Naive thymus-derived CD4-positive, alpha-beta T cell (primary cell): ENCODE measurements around the gene SKAP1. TPM values are rescaled to one million over a fixed set of nuclear protein-coding genes. Genes with fewer than 3 reads are reported as not detected.
A peak's percentile ranks its signal among the peaks of the same experiment; 100 is the strongest.

Experiments used
- ATAC-seq: fragments of 150-1000 bp; cut with Tn5 transposase; 2 replicates; pipeline ENCODE4 v1.10.0; 2021; ENCODE audit warnings: mild to moderate bottlenecking, moderate library complexity
- CTCF ChIA-PET: fragments of 350-600 bp; sonication (Branson Sonifier 250); formaldehyde crosslinking; loops from one replicate; lab custom pipeline; 2021; ENCODE audit warnings: antibody characterized with exemption; lab: Charles Lee
- POLR2A ChIA-PET: fragments of 350-600 bp; sonication (Branson Sonifier 250); formaldehyde crosslinking; loops from one replicate; lab custom pipeline; 2021; ENCODE audit warnings: antibody characterized with exemption, inconsistent platforms; lab: Charles Lee
- DNase-seq, 9 donors: peaks; one replicate each; pipeline versions ENCODE4 v3.0.0 to v3.0.0-alpha.2; 2020 to 2022; ENCODE audit warnings: mixed read lengths in 1 of 9
- H3K27ac ChIP-seq: one replicate; pipeline ENCODE4 v1.7.0; 2013; ENCODE audit warnings: mild to moderate bottlenecking, low read depth, low read length, moderate library complexity
- H3K27me3 ChIP-seq, 2 donors: one replicate each; pipeline ENCODE4 v1.7.0; 2013; ENCODE audit warnings: low read length in 2 of 2, mild to moderate bottlenecking in 2 of 2, moderate library complexity in 2 of 2; ENCODE audit not compliant: control insufficient read depth in 2 of 2, insufficient read depth in 2 of 2
- H3K36me3 ChIP-seq, 3 experiments: 1 replicate in 2 of 3; 2 replicates in 1 of 3; pipeline ENCODE4 v1.7.0; 2013; ENCODE audit warnings: low read length in 3 of 3, mild to moderate bottlenecking in 3 of 3, moderate library complexity in 1 of 3; ENCODE audit not compliant: insufficient read depth in 3 of 3, control insufficient read depth in 2 of 3
- H3K4me1 ChIP-seq, 2 donors: one replicate each; pipeline ENCODE4 v1.7.0; 2013; ENCODE audit warnings: low read length in 2 of 2, mild to moderate bottlenecking in 2 of 2, moderate library complexity in 1 of 2; ENCODE audit not compliant: control insufficient read depth in 2 of 2, insufficient read depth in 2 of 2
- H3K4me3 ChIP-seq: 2 replicates; pipeline ENCODE4 v1.7.0; 2013; ENCODE audit warnings: mild to moderate bottlenecking, low read length
- H3K9me3 ChIP-seq, 3 experiments: 1 replicate in 2 of 3; 2 replicates in 1 of 3; pipeline ENCODE4 v1.7.0; 2013; ENCODE audit warnings: low read length in 3 of 3; ENCODE audit not compliant: control insufficient read depth in 2 of 3
- H3K27ac Mint-ChIP-seq, 9 donors: one replicate each; pipeline ENCODE4 v1.8.0; 2020 to 2022; ENCODE audit warnings: mixed read lengths in 9 of 9, mild to moderate bottlenecking in 8 of 9, moderate library complexity in 5 of 9, inconsistent platforms in 2 of 9
- H3K27me3 Mint-ChIP-seq, 5 donors: one replicate each; pipeline ENCODE4 v1.8.0; 2021 to 2022; ENCODE audit warnings: mixed read lengths in 5 of 5, mild to moderate bottlenecking in 1 of 5
- H3K36me3 Mint-ChIP-seq, 5 donors: one replicate each; pipeline ENCODE4 v1.8.0; 2020 to 2022; ENCODE audit warnings: mixed read lengths in 5 of 5, mild to moderate bottlenecking in 3 of 5, inconsistent platforms in 1 of 5
- H3K4me1 Mint-ChIP-seq, 7 donors: one replicate each; pipeline ENCODE4 v1.8.0; 2020 to 2022; ENCODE audit warnings: mixed read lengths in 7 of 7, mild to moderate bottlenecking in 3 of 7, inconsistent platforms in 1 of 7
- H3K4me3 Mint-ChIP-seq, 10 donors: one replicate each; pipeline ENCODE4 v1.8.0; 2020 to 2022; ENCODE audit warnings: mild to moderate bottlenecking in 10 of 10, mixed read lengths in 10 of 10, moderate library complexity in 6 of 10, inconsistent platforms in 2 of 10
- H3K9me3 Mint-ChIP-seq, 11 donors: one replicate each; pipeline ENCODE4 v1.8.0; 2020 to 2022; ENCODE audit warnings: mixed read lengths in 11 of 11, mild to moderate bottlenecking in 4 of 11, inconsistent platforms in 1 of 11, moderate library complexity in 1 of 11
- intact Hi-C, 2 donors: fragments of 100-400 bp; cut with micrococcal nuclease; formaldehyde crosslinking; loops; one replicate each; pipeline ENCODE4 v1.15.1; 2023
- polyA plus RNA-seq, 2 donors: library from polyadenylated mRNA; unstranded; fragments of 300-500 nt; fragmentation: Illumina TruSeq; gene quantifications; one replicate each; pipeline ENCODE4 v1.2.3, GENCODE V29; 2021
- total RNA-seq, 6 experiments: library from RNA in 5 of 6; stranded (reverse) in 5 of 6; gene quantifications; 1 replicate in 5 of 6; 2 replicates in 1 of 6; pipeline ENCODE4 v1.2.3 and lab custom pipeline; 2021 to 2026

Gene SKAP1
- total and polyA plus RNA-seq, 7 experiments from 2014 or later: 99.3 to 289 (median 109) TPM

- intact Hi-C loops: no loop called here
- H3K4me1 ChIP-seq: peaks cover 0 to 13% of the 10 kb centered on the region in 2 donors
- no peaks in the 10 kb centered on the region for H3K9me3 ChIP-seq
- H3K36me3 ChIP-seq: peaks cover 0 to 4% (median 0%) of the 10 kb centered on the region in 3 experiments
- no peaks in the 10 kb centered on the region for H3K9me3 Mint-ChIP-seq
- no peak for ATAC-seq
- POLR2A ChIA-PET: no interaction called here
- DNase-seq: no peak
- H3K27me3 Mint-ChIP-seq: no peaks in the 10 kb centered on the region
- H3K36me3 Mint-ChIP-seq: peaks cover 1 to 28% (median 12%) of the 10 kb centered on the region in 5 donors
- H3K27ac ChIP-seq: no peak overlapping the region
- CTCF ChIA-PET: no interaction called here
- peaks cover 13 to 72% (median 51%) of the 10 kb centered on the region in 7 donors for H3K4me1 Mint-ChIP-seq
- H3K27me3 ChIP-seq: no peaks in the 10 kb centered on the region
- no peak overlapping the region for H3K4me3 Mint-ChIP-seq
- H3K27ac Mint-ChIP-seq: peak overlapping the region in 2 of 9 donors; percentile 36 to 70
- no peak overlapping the region for H3K4me3 ChIP-seq
These were observed 197.7 kb downstream of the SKAP1 start for GRCh38 chr17:48231995-48232959.

GRCh38 chr17:48229936-48230335 lies 200.1 kb downstream of the SKAP1 start:
- Mint-ChIP-seq H3K4me1 (peaks cover 19 to 70% (median 51%) of the 10 kb centered on the region in 7 donors), H3K9me3 (no peaks in the 10 kb centered on the region), H3K27ac (peak overlapping the region in 4 of 9 donors; percentile 36 to 71 (median 39)), H3K36me3 (peaks cover 0 to 27% (median 9%) of the 10 kb centered on the region in 5 donors), H3K27me3 (no peaks in the 10 kb centered on the region), H3K4me3 (no peak overlapping the region)
- H3K36me3 ChIP-seq: peaks cover 0 to 4% (median 0%) of the 10 kb centered on the region in 3 experiments
- peaks cover 0 to 8% of the 10 kb centered on the region in 2 donors for H3K4me1 ChIP-seq
- no peak for ATAC-seq
- DNase-seq: no peak
- ChIA-PET POLR2A (no interaction called here), CTCF (interaction anchor here (0.6 kb wide), 1 partner anchor 364 kb away, joined by 4 read pairs; no protein-coding TSS in a partner anchor)
- H3K9me3 ChIP-seq: no peaks in the 10 kb centered on the region
- intact Hi-C loops: no loop called here
- H3K27ac ChIP-seq: no peak overlapping the region
- H3K27me3 ChIP-seq: no peaks in the 10 kb centered on the region
- no peak overlapping the region for H3K4me3 ChIP-seq

DNA sequence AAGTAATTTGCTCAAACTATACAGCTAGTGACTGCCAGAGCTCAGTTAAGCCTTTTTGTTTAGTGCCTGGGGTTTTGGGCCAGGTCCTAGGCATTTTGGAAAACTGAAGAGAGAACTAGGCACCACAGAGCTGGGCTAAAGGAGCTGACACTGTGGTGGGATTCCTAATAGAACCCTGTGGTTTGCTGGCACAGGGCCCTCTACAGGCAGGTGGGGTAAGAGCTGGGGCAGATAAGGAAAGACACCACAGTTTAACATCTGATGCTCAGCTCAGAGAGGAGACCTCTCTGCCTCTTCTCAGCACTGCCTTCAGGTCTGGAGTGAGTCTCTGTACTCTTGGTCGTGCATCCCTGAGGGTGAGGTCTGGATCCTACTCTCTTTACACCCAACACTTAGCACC lies 201.3 kb downstream of the SKAP1 start:
- Mint-ChIP-seq H3K9me3 (no peaks in the 10 kb centered on the region), H3K4me1 (peaks cover 21 to 68% (median 54%) of the 10 kb centered on the region in 7 donors), H3K27me3 (no peaks in the 10 kb centered on the region), H3K27ac (peak overlapping the region in 1 of 9 donors; percentile 48), H3K4me3 (no peak overlapping the region), H3K36me3 (peaks cover 0 to 25% (median 5%) of the 10 kb centered on the region in 5 donors)
- H3K9me3 ChIP-seq: no peaks in the 10 kb centered on the region
- POLR2A ChIA-PET: interaction anchor here (0.6 to 1.3 kb wide), 2 partner anchors 11 to 130 kb away, joined by 3 read pairs; no protein-coding TSS in a partner anchor
- no peak for DNase-seq
- no peak for ATAC-seq
- H3K4me3 ChIP-seq: no peak overlapping the region
- H3K4me1 ChIP-seq: peaks cover 0 to 8% of the 10 kb centered on the region in 2 donors
- H3K27ac ChIP-seq: no peak overlapping the region
- H3K36me3 ChIP-seq: peaks cover 0 to 4% (median 0%) of the 10 kb centered on the region in 3 experiments
- no peaks in the 10 kb centered on the region for H3K27me3 ChIP-seq
- CTCF ChIA-PET: interaction anchor here (1.1 kb wide), 1 partner anchor 13 kb away, joined by 5 read pairs; no protein-coding TSS in a partner anchor
- intact Hi-C loops: no loop called here

GRCh38 chr17:48225725-48226567 lies 204.1 kb downstream of the SKAP1 start:
- intact Hi-C loops: no loop called here
- Mint-ChIP-seq H3K27me3 (no peaks in the 10 kb centered on the region), H3K4me1 (peaks cover 20 to 59% (median 54%) of the 10 kb centered on the region in 7 donors), H3K27ac (peak overlapping the region in 6 of 9 donors; percentile 10 to 56 (median 40)), H3K4me3 (no peak overlapping the region), H3K36me3 (peaks cover 0 to 16% (median 0%) of the 10 kb centered on the region in 5 donors), H3K9me3 (no peaks in the 10 kb centered on the region)
- no peak for ATAC-seq
- peaks cover 0 to 8% of the 10 kb centered on the region in 2 donors for H3K4me1 ChIP-seq
- no peaks in the 10 kb centered on the region for H3K27me3 ChIP-seq
- ChIA-PET POLR2A (interaction anchor here (0.6 kb wide), 1 partner anchor 846 kb away, joined by 3 read pairs; no protein-coding TSS in a partner anchor), CTCF (interaction anchor here (0.5 to 0.6 kb wide), 2 partner anchors 57 to 111 kb away, joined by 3 to 4 read pairs; no protein-coding TSS in a partner anchor)
- no peak overlapping the region for H3K27ac ChIP-seq
- no peaks in the 10 kb centered on the region for H3K9me3 ChIP-seq
- peaks cover 0 to 4% (median 2%) of the 10 kb centered on the region in 3 experiments for H3K36me3 ChIP-seq
- no peak overlapping the region for H3K4me3 ChIP-seq
- DNase-seq: no peak

DNA sequence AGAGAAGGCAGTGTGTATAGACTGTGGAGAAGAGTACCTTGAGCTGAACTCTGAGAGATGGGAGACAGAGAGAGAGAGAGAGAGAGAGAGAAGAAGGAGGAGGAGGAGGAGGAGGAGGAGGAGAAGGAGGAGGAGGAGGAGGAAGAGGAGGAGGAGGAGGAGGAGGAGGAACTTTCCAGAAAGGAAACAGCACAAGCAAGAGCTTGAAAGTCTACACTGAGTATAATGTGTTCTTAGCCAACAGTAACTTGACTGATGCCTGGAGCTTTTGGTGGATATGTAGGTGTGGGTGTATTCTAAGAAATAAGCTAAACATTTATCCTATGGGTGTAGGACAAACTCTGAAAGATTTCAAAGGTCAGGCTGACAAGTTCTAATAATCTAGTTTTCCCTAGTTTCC lies 206.1 kb downstream of the SKAP1 start:
- H3K4me1 Mint-ChIP-seq: peaks cover 12 to 61% (median 52%) of the 10 kb centered on the region in 7 donors
- Histone ChIP-seq H3K9me3 (no peaks in the 10 kb centered on the region), H3K27me3 (no peaks in the 10 kb centered on the region), H3K36me3 (peaks cover 0 to 4% (median 0%) of the 10 kb centered on the region in 3 experiments), H3K27ac (no peak overlapping the region), H3K4me1 (peaks cover 0 to 8% of the 10 kb centered on the region in 2 donors), H3K4me3 (no peak overlapping the region)
- H3K27ac Mint-ChIP-seq: peak overlapping the region in 4 of 9 donors; percentile 9 to 87 (median 39)
- H3K9me3 Mint-ChIP-seq: no peaks in the 10 kb centered on the region
- DNase-seq (no peak), ATAC-seq (no peak)
- ChIA-PET POLR2A (interaction anchor here (0.6 to 0.9 kb wide), 3 partner anchors 11 to 819 kb away, joined by 3 to 7 read pairs (median 3); no protein-coding TSS in a partner anchor), CTCF (interaction anchor here (0.8 kb wide), 1 partner anchor 373 kb away, joined by 3 read pairs; no protein-coding TSS in a partner anchor)
- H3K4me3 Mint-ChIP-seq: no peak overlapping the region
- H3K27me3 Mint-ChIP-seq: no peaks in the 10 kb centered on the region
- intact Hi-C loops: no loop called here
- H3K36me3 Mint-ChIP-seq: peaks cover 0 to 11% (median 0%) of the 10 kb centered on the region in 5 donors

DNA sequence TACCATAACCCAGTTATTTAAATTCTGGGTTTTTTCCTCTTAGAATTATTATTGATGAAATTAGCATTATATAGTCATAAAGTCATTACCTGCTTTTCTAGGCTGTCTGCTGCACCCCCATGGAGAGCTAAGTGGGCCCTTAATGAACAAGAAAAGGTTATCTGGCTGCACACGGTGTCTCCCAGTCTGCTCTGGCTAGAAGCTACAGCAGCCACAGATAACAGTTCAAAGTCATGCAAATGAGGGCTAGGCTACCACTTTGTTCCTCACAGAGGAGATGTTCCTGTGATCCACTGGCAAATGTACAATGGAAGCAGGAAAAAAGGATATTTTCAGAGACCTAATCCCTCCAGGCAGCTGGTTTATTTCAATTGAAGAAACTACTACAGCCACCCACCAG lies 210.4 kb downstream of the SKAP1 start:
- no peaks in the 10 kb centered on the region for H3K4me1 ChIP-seq
- ChIA-PET CTCF (no interaction called here), POLR2A (no interaction called here)
- peaks cover 0 to 20% (median 3%) of the 10 kb centered on the region in 5 donors for H3K36me3 Mint-ChIP-seq
- no peaks in the 10 kb centered on the region for H3K27me3 Mint-ChIP-seq
- no peak overlapping the region for H3K27ac ChIP-seq
- no peak for DNase-seq
- peaks cover 0 to 15% (median 0%) of the 10 kb centered on the region in 3 experiments for H3K36me3 ChIP-seq
- no peaks in the 10 kb centered on the region for H3K9me3 ChIP-seq
- peaks cover 2 to 37% (median 27%) of the 10 kb centered on the region in 7 donors for H3K4me1 Mint-ChIP-seq
- H3K9me3 Mint-ChIP-seq: no peaks in the 10 kb centered on the region
- H3K4me3 ChIP-seq: no peak overlapping the region
- ATAC-seq: no peak
- H3K4me3 Mint-ChIP-seq: no peak overlapping the region
- no peaks in the 10 kb centered on the region for H3K27me3 ChIP-seq
- H3K27ac Mint-ChIP-seq: peak overlapping the region in 3 of 9 donors; percentile 36 to 79 (median 77)
- intact Hi-C loops: no loop called here
